Activated CD8-positive, alpha-beta T cell treated with anti-CD3 and anti-CD28 coated beads for 36 hours (primary cell): ENCODE data around the gene VPS39. TPM values are rescaled to one million over a fixed set of nuclear protein-coding genes. Genes with fewer than 3 reads are reported as not detected.
A peak's percentile ranks its signal among the peaks of the same experiment; 100 is the strongest.

Experiments used
- ATAC-seq: fragments of 200-7000 bp; cut with Tn5 transposase; one replicate; pipeline ENCODE4 v1.10.0; 2021; ENCODE audit warnings: mild to moderate bottlenecking, moderate library complexity
- CTCF ChIA-PET: fragments of 350-600 bp; sonication (Branson Sonifier 250); formaldehyde crosslinking; loops from one replicate; lab custom pipeline; 2021; ENCODE audit warnings: antibody characterized with exemption; lab: Charles Lee
- POLR2A ChIA-PET: fragments of 350-600 bp; sonication (Branson Sonifier 250); formaldehyde crosslinking; loops from one replicate; lab custom pipeline; 2021; ENCODE audit warnings: antibody characterized with exemption; lab: Charles Lee
- DNase-seq: peaks from one replicate; pipeline ENCODE4 v3.0.0-alpha.2; 2020
- H3K27ac Mint-ChIP-seq: one replicate; pipeline ENCODE4 v1.8.0; 2021; ENCODE audit warnings: mild to moderate bottlenecking, mixed read lengths
- H3K27me3 Mint-ChIP-seq: one replicate; pipeline ENCODE4 v1.8.0; 2021; ENCODE audit warnings: mixed read lengths
- H3K36me3 Mint-ChIP-seq: one replicate; pipeline ENCODE4 v1.8.0; 2021; ENCODE audit warnings: low read depth, mixed read lengths
- H3K4me1 Mint-ChIP-seq: one replicate; pipeline ENCODE4 v1.8.0; 2021; ENCODE audit warnings: low read depth, mixed read lengths
- H3K4me3 Mint-ChIP-seq: one replicate; pipeline ENCODE4 v1.8.0; 2021; ENCODE audit warnings: mild to moderate bottlenecking, moderate library complexity, mixed read lengths
- H3K9me3 Mint-ChIP-seq: one replicate; pipeline ENCODE4 v1.8.0; 2021; ENCODE audit warnings: mixed read lengths
- intact Hi-C: fragments of 100-400 bp; cut with micrococcal nuclease; formaldehyde crosslinking; loops from one replicate; pipeline ENCODE4 v1.10.0; 2022
- total RNA-seq, 2 experiments: library from RNA; stranded (reverse); gene quantifications; one replicate each; pipeline ENCODE4 v1.2.3, GENCODE V29; 2021
- TF ChIP-seq, protein P1 (sequence below): fragments of 200-600 bp; IDR thresholded peaks from one replicate; pipeline ENCODE4 v1.8.0; 2022; ENCODE audit warnings: antibody characterized with exemption, mild to moderate bottlenecking

The VPS39 gene
- total RNA-seq, 2 experiments from 2014 or later: 47.3 to 49.8 TPM

DNA sequence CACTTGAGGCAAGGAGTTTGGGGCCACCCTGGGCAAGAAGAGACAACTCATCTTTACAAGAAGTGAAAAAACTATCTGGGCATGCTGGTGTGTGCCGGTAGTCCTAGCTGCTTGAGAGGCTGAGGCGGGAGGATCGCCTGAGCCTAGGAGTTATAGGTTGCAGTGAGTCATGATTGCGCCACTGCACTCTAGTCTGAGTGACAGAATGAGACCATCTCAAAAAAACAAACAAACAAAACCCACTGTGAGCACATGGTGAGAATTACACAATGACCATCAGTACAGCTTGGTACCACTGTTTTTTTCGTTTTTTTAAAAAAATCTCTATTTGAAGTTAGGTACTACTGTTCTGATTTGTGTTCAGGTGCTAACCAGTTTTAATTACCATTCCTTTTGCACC is 13.6 kb downstream of the VPS39 start:
- no peaks in the 10 kb centered on the region for H3K27me3 Mint-ChIP-seq
- ChIA-PET POLR2A (interaction anchor here (1.2 kb wide), 1 partner anchor 79 kb away, joined by 4 read pairs; the partner anchor contains the start of genes GANC and TMEM87A), CTCF (interaction anchor here (1.4 kb wide), 1 partner anchor 13 kb away, joined by 8 read pairs; the partner anchor contains the start of gene VPS39)
- peaks cover 49% of the 10 kb centered on the region for H3K36me3 Mint-ChIP-seq
- H3K9me3 Mint-ChIP-seq: peaks cover 3% of the 10 kb centered on the region
- ATAC-seq (no peak), DNase-seq (peak; percentile 16)
- H3K27ac Mint-ChIP-seq: peak overlapping the region; percentile 76
- H3K4me1 Mint-ChIP-seq: peaks cover 47% of the 10 kb centered on the region
- intact Hi-C loops: no loop called here
- TF ChIP-seq, protein P1, sequence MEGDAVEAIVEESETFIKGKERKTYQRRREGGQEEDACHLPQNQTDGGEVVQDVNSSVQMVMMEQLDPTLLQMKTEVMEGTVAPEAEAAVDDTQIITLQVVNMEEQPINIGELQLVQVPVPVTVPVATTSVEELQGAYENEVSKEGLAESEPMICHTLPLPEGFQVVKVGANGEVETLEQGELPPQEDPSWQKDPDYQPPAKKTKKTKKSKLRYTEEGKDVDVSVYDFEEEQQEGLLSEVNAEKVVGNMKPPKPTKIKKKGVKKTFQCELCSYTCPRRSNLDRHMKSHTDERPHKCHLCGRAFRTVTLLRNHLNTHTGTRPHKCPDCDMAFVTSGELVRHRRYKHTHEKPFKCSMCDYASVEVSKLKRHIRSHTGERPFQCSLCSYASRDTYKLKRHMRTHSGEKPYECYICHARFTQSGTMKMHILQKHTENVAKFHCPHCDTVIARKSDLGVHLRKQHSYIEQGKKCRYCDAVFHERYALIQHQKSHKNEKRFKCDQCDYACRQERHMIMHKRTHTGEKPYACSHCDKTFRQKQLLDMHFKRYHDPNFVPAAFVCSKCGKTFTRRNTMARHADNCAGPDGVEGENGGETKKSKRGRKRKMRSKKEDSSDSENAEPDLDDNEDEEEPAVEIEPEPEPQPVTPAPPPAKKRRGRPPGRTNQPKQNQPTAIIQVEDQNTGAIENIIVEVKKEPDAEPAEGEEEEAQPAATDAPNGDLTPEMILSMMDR: no peak
- H3K4me3 Mint-ChIP-seq: no peak overlapping the region

DNA sequence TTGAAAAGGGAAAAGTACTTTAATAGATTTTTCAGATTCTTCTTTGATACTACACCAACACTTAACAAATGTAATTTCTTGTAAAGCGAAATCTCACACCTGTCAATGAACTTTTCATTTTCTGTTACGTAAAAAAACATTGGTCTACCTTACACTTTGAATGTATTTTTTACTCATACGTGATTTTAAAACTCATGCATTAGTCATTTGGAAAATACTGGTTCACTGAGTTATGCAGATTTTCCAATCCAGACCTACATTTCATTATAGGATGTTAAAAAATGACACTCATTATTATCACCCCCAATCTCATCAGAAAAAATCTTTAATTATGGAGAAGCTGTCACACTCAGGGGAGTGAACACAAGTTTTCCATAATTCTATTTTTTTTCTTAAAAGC is 14.7 kb downstream of the VPS39 start:
- ATAC-seq: peak; percentile 53
- Mint-ChIP-seq H3K9me3 (peaks cover 3% of the 10 kb centered on the region), H3K36me3 (peaks cover 54% of the 10 kb centered on the region), H3K27me3 (no peaks in the 10 kb centered on the region), H3K27ac (peak overlapping the region; percentile 91), H3K4me1 (peaks cover 50% of the 10 kb centered on the region), H3K4me3 (no peak overlapping the region)
- TF ChIP-seq, protein P1: no peak
- DNase-seq: no peak
- ChIA-PET POLR2A (interaction anchor here (1.2 kb wide), 2 partner anchors 14 to 80 kb away, joined by 3 to 4 read pairs; partner anchors contain the start of genes GANC and TMEM87A), CTCF (interaction anchor here (1.4 kb wide), 1 partner anchor 14 kb away, joined by 8 read pairs; the partner anchor contains the start of gene VPS39)
- intact Hi-C loops: no loop called here

DNA sequence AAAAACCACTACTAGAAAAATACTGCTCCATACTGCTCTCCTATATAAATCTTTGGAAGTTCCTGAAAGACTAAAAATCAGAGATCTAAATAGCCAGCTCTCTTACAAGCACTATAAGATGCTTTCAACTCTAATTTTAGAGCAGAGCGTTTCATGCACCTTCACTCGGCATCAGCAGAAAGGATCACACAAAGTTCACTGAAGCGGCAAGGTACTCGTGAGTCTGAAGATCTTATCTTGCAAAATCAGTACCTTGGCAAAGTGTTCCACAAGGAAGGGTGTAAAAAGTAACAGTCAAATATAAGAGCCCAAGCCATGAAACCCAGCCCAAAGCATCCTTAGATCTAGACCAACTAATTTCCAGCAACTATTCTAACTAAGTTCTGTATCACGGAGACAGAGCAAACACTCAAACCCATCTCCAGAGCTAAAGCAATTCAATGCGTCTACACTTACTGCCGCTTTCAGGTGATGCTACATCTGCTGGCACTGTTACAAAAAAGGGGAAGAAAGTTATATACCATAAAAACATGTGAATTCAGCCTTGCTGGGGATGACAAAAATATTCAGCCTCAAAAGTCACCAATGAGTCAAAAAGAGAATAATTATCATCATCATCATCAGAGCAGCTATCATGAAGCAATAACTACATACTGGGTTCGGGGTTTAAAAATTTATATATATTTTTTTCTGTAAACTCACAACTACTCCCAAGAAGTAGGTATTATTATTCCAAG is 16.3 kb downstream of the VPS39 start:
- ChIA-PET CTCF (interaction anchor here (0.7 to 1.1 kb wide), 2 partner anchors 18 to 84 kb away, joined by 3 read pairs; no protein-coding TSS in a partner anchor), POLR2A (interaction anchor here (1.1 kb wide), 1 partner anchor 16 kb away, joined by 4 read pairs; the partner anchor contains the start of gene VPS39)
- no peaks in the 10 kb centered on the region for H3K27me3 Mint-ChIP-seq
- peaks cover 3% of the 10 kb centered on the region for H3K9me3 Mint-ChIP-seq
- TF ChIP-seq, protein P1: no peak
- peak overlapping the region; percentile 67 for H3K27ac Mint-ChIP-seq
- no peak overlapping the region for H3K4me3 Mint-ChIP-seq
- peak; percentile 10 for ATAC-seq
- H3K4me1 Mint-ChIP-seq: peaks cover 50% of the 10 kb centered on the region
- DNase-seq: no peak
- intact Hi-C loops: no loop called here
- peaks cover 56% of the 10 kb centered on the region for H3K36me3 Mint-ChIP-seq

DNA sequence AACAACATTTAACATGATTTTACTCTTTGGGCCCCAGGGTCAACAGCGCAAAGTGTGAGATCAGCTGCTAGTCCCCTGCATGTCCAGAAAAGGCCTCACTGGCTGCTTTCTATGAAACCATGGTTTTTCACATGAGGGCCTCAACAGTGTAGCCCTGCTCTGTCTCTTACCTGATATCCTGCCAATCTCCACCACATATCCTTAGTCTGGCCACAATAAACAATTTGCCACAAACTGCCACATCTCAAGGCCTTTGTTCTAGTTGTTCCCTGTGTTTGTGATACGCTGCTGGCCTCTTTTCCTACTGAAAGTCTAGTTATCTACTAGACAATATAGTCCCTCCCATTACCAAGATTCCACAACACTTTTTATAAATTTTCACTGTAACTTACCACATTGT is 17.7 kb downstream of the VPS39 start:
- peak overlapping the region; percentile 78 for H3K27ac Mint-ChIP-seq
- no peak for ATAC-seq
- H3K36me3 Mint-ChIP-seq: peaks cover 51% of the 10 kb centered on the region
- ChIA-PET CTCF (no interaction called here), POLR2A (no interaction called here)
- peak; percentile 7 for DNase-seq
- intact Hi-C loops: no loop called here
- no peaks in the 10 kb centered on the region for H3K27me3 Mint-ChIP-seq
- no peak overlapping the region for H3K4me3 Mint-ChIP-seq
- TF ChIP-seq, protein P1: no peak
- H3K9me3 Mint-ChIP-seq: no peaks in the 10 kb centered on the region
- peaks cover 46% of the 10 kb centered on the region for H3K4me1 Mint-ChIP-seq

DNA sequence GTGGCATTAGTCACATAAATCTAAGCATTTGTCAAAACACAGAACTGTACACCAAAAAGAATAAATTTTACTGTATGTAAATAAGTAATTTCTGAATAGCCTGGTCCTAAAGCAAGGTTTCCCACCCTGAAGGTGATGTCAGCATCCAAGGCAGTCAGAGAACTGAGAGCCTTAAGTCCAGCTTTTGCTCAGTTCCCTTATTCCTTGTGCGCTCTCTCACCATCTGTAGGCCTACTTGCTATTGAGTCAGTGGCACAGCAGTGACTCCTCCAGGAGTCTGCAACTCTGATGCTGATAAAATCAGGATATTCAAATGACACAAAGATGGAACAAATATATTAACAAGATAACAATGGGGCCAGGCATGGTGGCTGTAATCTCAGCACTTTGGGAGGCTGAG is 22.3 kb downstream of the VPS39 start:
- peaks cover 14% of the 10 kb centered on the region for H3K4me1 Mint-ChIP-seq
- ChIA-PET POLR2A (interaction anchor here (0.6 kb wide), 1 partner anchor 366 kb away, joined by 3 read pairs; no protein-coding TSS in a partner anchor), CTCF (no interaction called here)
- no peak overlapping the region for H3K27ac Mint-ChIP-seq
- ATAC-seq (no peak), DNase-seq (no peak)
- H3K36me3 Mint-ChIP-seq: peaks cover 57% of the 10 kb centered on the region
- TF ChIP-seq, protein P1: no peak
- no peaks in the 10 kb centered on the region for H3K9me3 Mint-ChIP-seq
- no peak overlapping the region for H3K4me3 Mint-ChIP-seq
- intact Hi-C loops: no loop called here
- H3K27me3 Mint-ChIP-seq: no peaks in the 10 kb centered on the region
